ENCODE data around the gene RAB31.

DNA sequence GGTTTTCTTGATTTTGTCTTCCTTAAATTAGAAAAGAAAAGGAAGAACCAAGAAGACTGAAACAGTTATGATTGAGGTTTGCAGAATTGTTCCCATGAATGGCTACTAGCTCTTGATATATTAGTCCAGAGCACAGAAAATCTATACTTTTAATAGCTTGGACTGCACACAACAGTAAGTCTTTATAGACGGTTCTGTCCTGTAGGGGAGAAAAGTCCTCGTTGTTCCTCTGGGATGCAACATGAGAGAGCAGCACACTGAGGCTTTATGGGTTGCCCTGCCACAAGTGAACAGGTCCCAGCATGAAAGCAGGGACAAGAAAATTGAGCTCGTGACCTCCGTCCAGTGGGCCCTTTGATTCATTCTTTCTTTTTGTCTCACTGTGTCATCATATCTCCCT lies 41.5 kb downstream of the RAB31 start:
- TF ChIP-seq, protein P1, sequence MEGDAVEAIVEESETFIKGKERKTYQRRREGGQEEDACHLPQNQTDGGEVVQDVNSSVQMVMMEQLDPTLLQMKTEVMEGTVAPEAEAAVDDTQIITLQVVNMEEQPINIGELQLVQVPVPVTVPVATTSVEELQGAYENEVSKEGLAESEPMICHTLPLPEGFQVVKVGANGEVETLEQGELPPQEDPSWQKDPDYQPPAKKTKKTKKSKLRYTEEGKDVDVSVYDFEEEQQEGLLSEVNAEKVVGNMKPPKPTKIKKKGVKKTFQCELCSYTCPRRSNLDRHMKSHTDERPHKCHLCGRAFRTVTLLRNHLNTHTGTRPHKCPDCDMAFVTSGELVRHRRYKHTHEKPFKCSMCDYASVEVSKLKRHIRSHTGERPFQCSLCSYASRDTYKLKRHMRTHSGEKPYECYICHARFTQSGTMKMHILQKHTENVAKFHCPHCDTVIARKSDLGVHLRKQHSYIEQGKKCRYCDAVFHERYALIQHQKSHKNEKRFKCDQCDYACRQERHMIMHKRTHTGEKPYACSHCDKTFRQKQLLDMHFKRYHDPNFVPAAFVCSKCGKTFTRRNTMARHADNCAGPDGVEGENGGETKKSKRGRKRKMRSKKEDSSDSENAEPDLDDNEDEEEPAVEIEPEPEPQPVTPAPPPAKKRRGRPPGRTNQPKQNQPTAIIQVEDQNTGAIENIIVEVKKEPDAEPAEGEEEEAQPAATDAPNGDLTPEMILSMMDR (IDR thresholded peaks at IDR 0.05) = no peak
- TF ChIP-seq POLR2A (IDR thresholded peaks at IDR 0.05) = no peak
